Measurements from ENCODE around the gene CRIP1. TPM values are rescaled to one million over a fixed set of nuclear protein-coding genes. Genes with fewer than 3 reads are reported as not detected.

Gene CRIP1
- total and polyA plus RNA-seq, 4 donors = 229 to 1,123 (median 488) TPM

- 0 to 1% methylated on average over 59 to 88 of the region's 88 CpGs for WGBS, 2 donors
- Histone ChIP-seq H3K4me3 (ENCODE audit: low read length in 2 of 2) (peak within 1 kb of the TSS; percentile 38 to 45), H3K27me3 (ENCODE audit: control insufficient read depth in 1 of 2, insufficient read depth in 2 of 2, low read length in 1 of 2) (no peaks in the 10 kb centered on the region), H3K9me3 (ENCODE audit: control insufficient read depth, low read length) (no peaks in the 10 kb centered on the region), H3K27ac (ENCODE audit: low read depth in 1 of 2, low read length in 2 of 2) (no peak within 1 kb of the TSS), H3K36me3 (ENCODE audit: control insufficient read depth in 1 of 2, insufficient read depth in 2 of 2, low read length in 1 of 2) (no peaks in the 10 kb centered on the region), H3K4me1 (ENCODE audit: control insufficient read depth in 1 of 2, insufficient read depth in 2 of 2, low read length in 2 of 2) (no peaks in the 10 kb centered on the region)
- DNase-seq = peak in 1 of 2 donors; percentile 80
- ATAC-seq (ENCODE audit: low FRiP score) = peak; percentile 23
- intact Hi-C loops (cut with DNase I) = loop anchor here (5.0 to 10.0 kb wide), 4 partner anchors 34 to 321 kb away; partner anchors contain the start of gene TEDC1 (in 1 of the 2)
Measured at GRCh38 chr14:105525861-105526775, 39.4 kb downstream of the CRIP1 start, which contains the start of gene TMEM121. TSS of gene TMEM121 (plus strand) at chr14:105526583. CDS start at chr14:105528835, 2,252 bp downstream.

- intact Hi-C loops (cut with DNase I) = loop anchor here (5.0 to 10.0 kb wide), 4 partner anchors 35 to 322 kb away; partner anchors contain the start of gene TEDC1 (in 1 of the 2)
- 0 to 1% methylated on average over 14 to 48 of the region's 48 CpGs for WGBS, 2 donors
- H3K36me3 ChIP-seq (ENCODE audit: control insufficient read depth in 1 of 2, insufficient read depth in 2 of 2, low read length in 1 of 2) = no peaks in the 10 kb centered on the region
Measured at GRCh38 chr14:105526776-105527380, 40.2 kb downstream of the CRIP1 start.

GRCh38 chr14:105527381-105527825 is 40.7 kb downstream of the CRIP1 start:
- no peak for DNase-seq
- 12 to 14% methylated on average over 23 of the region's 23 CpGs for WGBS, 2 donors
- H3K27ac ChIP-seq (ENCODE audit: low read depth in 1 of 2, low read length in 2 of 2) = no peak overlapping the region
- no peaks in the 10 kb centered on the region for H3K27me3 ChIP-seq (ENCODE audit: control insufficient read depth in 1 of 2, insufficient read depth in 2 of 2, low read length in 1 of 2)
- H3K4me3 ChIP-seq (ENCODE audit: low read length in 2 of 2) = peak overlapping the region in 1 of 2 donors; percentile 38
- no peaks in the 10 kb centered on the region for H3K36me3 ChIP-seq (ENCODE audit: control insufficient read depth in 1 of 2, insufficient read depth in 2 of 2, low read length in 1 of 2)
- H3K9me3 ChIP-seq (ENCODE audit: control insufficient read depth, low read length) = no peaks in the 10 kb centered on the region
- no peak for ATAC-seq (ENCODE audit: low FRiP score)
- intact Hi-C loops (cut with DNase I) = loop anchor here (5.0 to 10.0 kb wide), 4 partner anchors 35 to 323 kb away; partner anchors contain the start of gene TEDC1 (in 1 of the 2)
- H3K4me1 ChIP-seq (ENCODE audit: control insufficient read depth in 1 of 2, insufficient read depth in 2 of 2, low read length in 2 of 2) = no peaks in the 10 kb centered on the region

More at GRCh38 chr14:105526776-105527380, 40.2 kb downstream of the CRIP1 start:
- no peaks in the 10 kb centered on the region for H3K27me3 ChIP-seq (ENCODE audit: control insufficient read depth in 1 of 2, insufficient read depth in 2 of 2, low read length in 1 of 2)
- H3K4me1 ChIP-seq (ENCODE audit: control insufficient read depth in 1 of 2, insufficient read depth in 2 of 2, low read length in 2 of 2) = no peaks in the 10 kb centered on the region
- H3K27ac ChIP-seq (ENCODE audit: low read depth in 1 of 2, low read length in 2 of 2) = no peak overlapping the region
- peak overlapping the region; percentile 38 to 45 for H3K4me3 ChIP-seq (ENCODE audit: low read length in 2 of 2)
- DNase-seq (peak in 1 of 2 donors; percentile 76), ATAC-seq (ENCODE audit: low FRiP score) (no peak)
- no peaks in the 10 kb centered on the region for H3K9me3 ChIP-seq (ENCODE audit: control insufficient read depth, low read length)

- intact Hi-C loops (cut with DNase I) = loop anchor here (1.0 to 10.0 kb wide), 5 partner anchors 36 to 323 kb away; partner anchors contain the start of gene TEDC1 (in 1 of the 2)
- Histone ChIP-seq H3K4me3 (ENCODE audit: low read length in 2 of 2) (peak overlapping the region; percentile 11 to 49), H3K27me3 (ENCODE audit: control insufficient read depth in 1 of 2, insufficient read depth in 2 of 2, low read length in 1 of 2) (no peaks in the 10 kb centered on the region), H3K36me3 (ENCODE audit: control insufficient read depth in 1 of 2, insufficient read depth in 2 of 2, low read length in 1 of 2) (no peaks in the 10 kb centered on the region), H3K4me1 (ENCODE audit: control insufficient read depth in 1 of 2, insufficient read depth in 2 of 2, low read length in 2 of 2) (no peaks in the 10 kb centered on the region), H3K27ac (ENCODE audit: low read depth in 1 of 2, low read length in 2 of 2) (no peak overlapping the region), H3K9me3 (ENCODE audit: control insufficient read depth, low read length) (no peaks in the 10 kb centered on the region)
- ATAC-seq (ENCODE audit: low FRiP score) (peak; percentile 89), DNase-seq (peak; percentile 87 to 94)
- 3% methylated on average over 58 to 67 of the region's 67 CpGs for WGBS, 2 donors
Measured at GRCh38 chr14:105527826-105528585, 41.3 kb downstream of the CRIP1 start.

GRCh38 chr14:105528586-105529318 is 42.1 kb downstream of the CRIP1 start:
- ATAC-seq (ENCODE audit: low FRiP score) = no peak
- Histone ChIP-seq H3K36me3 (ENCODE audit: control insufficient read depth in 1 of 2, insufficient read depth in 2 of 2, low read length in 1 of 2) (no peaks in the 10 kb centered on the region), H3K9me3 (ENCODE audit: control insufficient read depth, low read length) (no peaks in the 10 kb centered on the region), H3K4me1 (ENCODE audit: control insufficient read depth in 1 of 2, insufficient read depth in 2 of 2, low read length in 2 of 2) (no peaks in the 10 kb centered on the region), H3K4me3 (ENCODE audit: low read length in 2 of 2) (no peak overlapping the region), H3K27me3 (ENCODE audit: control insufficient read depth in 1 of 2, insufficient read depth in 2 of 2, low read length in 1 of 2) (no peaks in the 10 kb centered on the region), H3K27ac (ENCODE audit: low read depth in 1 of 2, low read length in 2 of 2) (no peak overlapping the region)
- DNase-seq = no peak
- 25 to 28% methylated on average over 71 to 89 of the region's 89 CpGs for WGBS, 2 donors
- intact Hi-C loops (cut with DNase I) = loop anchor here (1.0 to 10.0 kb wide), 5 partner anchors 36 to 324 kb away; partner anchors contain the start of gene TEDC1 (in 1 of the 2)

GRCh38 chr14:105529319-105529568 is 42.6 kb downstream of the CRIP1 start:
- DNase-seq = peak in 1 of 2 donors; percentile 75
- intact Hi-C loops (cut with DNase I) = loop anchor here (5.0 to 10.0 kb wide), 4 partner anchors 37 to 324 kb away; partner anchors contain the start of gene TEDC1 (in 1 of the 2)
- H3K4me1 ChIP-seq (ENCODE audit: control insufficient read depth in 1 of 2, insufficient read depth in 2 of 2, low read length in 2 of 2) = no peaks in the 10 kb centered on the region
- H3K36me3 ChIP-seq (ENCODE audit: control insufficient read depth in 1 of 2, insufficient read depth in 2 of 2, low read length in 1 of 2) = no peaks in the 10 kb centered on the region
- 61 to 67% methylated on average over 24 of the region's 24 CpGs for WGBS, 2 donors
- H3K9me3 ChIP-seq (ENCODE audit: control insufficient read depth, low read length) = no peaks in the 10 kb centered on the region
- ATAC-seq (ENCODE audit: low FRiP score) = no peak
- no peak overlapping the region for H3K4me3 ChIP-seq (ENCODE audit: low read length in 2 of 2)
- H3K27ac ChIP-seq (ENCODE audit: low read depth in 1 of 2, low read length in 2 of 2) = no peak overlapping the region
- no peaks in the 10 kb centered on the region for H3K27me3 ChIP-seq (ENCODE audit: control insufficient read depth in 1 of 2, insufficient read depth in 2 of 2, low read length in 1 of 2)

- Histone ChIP-seq H3K9me3 (ENCODE audit: control insufficient read depth, low read length) (no peaks in the 10 kb centered on the region), H3K27me3 (ENCODE audit: control insufficient read depth in 1 of 2, insufficient read depth in 2 of 2, low read length in 1 of 2) (no peaks in the 10 kb centered on the region), H3K4me1 (ENCODE audit: control insufficient read depth in 1 of 2, insufficient read depth in 2 of 2, low read length in 2 of 2) (no peaks in the 10 kb centered on the region), H3K4me3 (ENCODE audit: low read length in 2 of 2) (no peak overlapping the region), H3K36me3 (ENCODE audit: control insufficient read depth in 1 of 2, insufficient read depth in 2 of 2, low read length in 1 of 2) (no peaks in the 10 kb centered on the region), H3K27ac (ENCODE audit: low read depth in 1 of 2, low read length in 2 of 2) (no peak overlapping the region)
- ATAC-seq (ENCODE audit: low FRiP score) (no peak), DNase-seq (peak in 1 of 2 donors; percentile 75)
- 73 to 80% methylated on average over 42 to 63 of the region's 63 CpGs for WGBS, 2 donors
- intact Hi-C loops (cut with DNase I) = loop anchor here (5.0 to 10.0 kb wide), 4 partner anchors 37 to 325 kb away; partner anchors contain the start of gene TEDC1 (in 1 of the 2)
Measured at GRCh38 chr14:105529569-105530284, 43.0 kb downstream of the CRIP1 start.

All from aorta (tissue), 5 donors.